Hepatocyte (in vitro differentiated cells): Measurements from ENCODE around the gene JAG2.

Experiments
- EZH2 ChIP-seq: fragments of 200-600 bp; sonication (generic); IDR thresholded peaks from 2 replicates; pipeline ENCODE4 v1.6.1; 2016; ENCODE audit warnings: antibody characterized with exemption, mild to moderate bottlenecking, borderline replicate concordance
- EZH2phosphoT487 ChIP-seq: fragments of 200-600 bp; sonication (generic); IDR thresholded peaks from one replicate; pipeline ENCODE4 v1.6.1; 2018; ENCODE audit warnings: antibody characterized with exemption, mild to moderate bottlenecking, low read depth, moderate library complexity; ENCODE audit not compliant: unreplicated experiment, severe bottlenecking
- TF ChIP-seq, protein P1 (sequence below): fragments of 200-600 bp; sonication (generic); IDR thresholded peaks from 2 replicates; pipeline ENCODE4 v1.5.1; 2016; ENCODE audit warnings: antibody characterized with exemption, mild to moderate bottlenecking; ENCODE audit not compliant: poor library complexity

DNA sequence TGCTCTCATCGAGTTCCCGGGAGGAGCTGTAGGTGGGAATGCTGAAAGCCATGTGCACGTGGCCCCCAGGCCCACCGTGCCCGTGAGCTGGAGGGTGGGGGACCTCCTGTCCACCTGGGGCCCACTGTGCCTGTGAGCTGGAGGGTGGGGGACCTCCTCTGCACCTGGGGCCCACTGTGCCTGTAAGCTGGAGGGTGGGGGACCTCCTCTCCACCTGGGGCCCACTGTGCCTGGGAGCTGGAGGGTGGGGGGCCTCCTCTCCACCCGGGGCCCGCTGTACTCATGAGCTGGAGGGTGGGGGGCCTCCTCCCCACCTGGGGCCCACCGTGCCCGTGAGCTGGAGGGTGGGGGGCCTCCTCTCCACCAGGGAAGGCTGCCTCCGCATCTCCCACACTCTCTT lies 26.5 kb upstream of the JAG2 start:
- TF ChIP-seq, protein P1, sequence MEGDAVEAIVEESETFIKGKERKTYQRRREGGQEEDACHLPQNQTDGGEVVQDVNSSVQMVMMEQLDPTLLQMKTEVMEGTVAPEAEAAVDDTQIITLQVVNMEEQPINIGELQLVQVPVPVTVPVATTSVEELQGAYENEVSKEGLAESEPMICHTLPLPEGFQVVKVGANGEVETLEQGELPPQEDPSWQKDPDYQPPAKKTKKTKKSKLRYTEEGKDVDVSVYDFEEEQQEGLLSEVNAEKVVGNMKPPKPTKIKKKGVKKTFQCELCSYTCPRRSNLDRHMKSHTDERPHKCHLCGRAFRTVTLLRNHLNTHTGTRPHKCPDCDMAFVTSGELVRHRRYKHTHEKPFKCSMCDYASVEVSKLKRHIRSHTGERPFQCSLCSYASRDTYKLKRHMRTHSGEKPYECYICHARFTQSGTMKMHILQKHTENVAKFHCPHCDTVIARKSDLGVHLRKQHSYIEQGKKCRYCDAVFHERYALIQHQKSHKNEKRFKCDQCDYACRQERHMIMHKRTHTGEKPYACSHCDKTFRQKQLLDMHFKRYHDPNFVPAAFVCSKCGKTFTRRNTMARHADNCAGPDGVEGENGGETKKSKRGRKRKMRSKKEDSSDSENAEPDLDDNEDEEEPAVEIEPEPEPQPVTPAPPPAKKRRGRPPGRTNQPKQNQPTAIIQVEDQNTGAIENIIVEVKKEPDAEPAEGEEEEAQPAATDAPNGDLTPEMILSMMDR = no peak
- TF ChIP-seq EZH2 = no peak
- TF ChIP-seq EZH2phosphoT487 = no peak
